Inflammatory macrophage treated with lipopolysaccharide for 4 hours (primary cell): ENCODE results near the gene GUCD1.
"Not testable (repeated sequence)": the region's sequence is repeated elsewhere in the genome, so short reads cannot be mapped to it uniquely, and the experiment has no call there.

Experiments used
- DNase-seq: peaks from one replicate; pipeline ENCODE4 v3.0.0-alpha.2; 2020

The GUCD1 gene

DNA sequence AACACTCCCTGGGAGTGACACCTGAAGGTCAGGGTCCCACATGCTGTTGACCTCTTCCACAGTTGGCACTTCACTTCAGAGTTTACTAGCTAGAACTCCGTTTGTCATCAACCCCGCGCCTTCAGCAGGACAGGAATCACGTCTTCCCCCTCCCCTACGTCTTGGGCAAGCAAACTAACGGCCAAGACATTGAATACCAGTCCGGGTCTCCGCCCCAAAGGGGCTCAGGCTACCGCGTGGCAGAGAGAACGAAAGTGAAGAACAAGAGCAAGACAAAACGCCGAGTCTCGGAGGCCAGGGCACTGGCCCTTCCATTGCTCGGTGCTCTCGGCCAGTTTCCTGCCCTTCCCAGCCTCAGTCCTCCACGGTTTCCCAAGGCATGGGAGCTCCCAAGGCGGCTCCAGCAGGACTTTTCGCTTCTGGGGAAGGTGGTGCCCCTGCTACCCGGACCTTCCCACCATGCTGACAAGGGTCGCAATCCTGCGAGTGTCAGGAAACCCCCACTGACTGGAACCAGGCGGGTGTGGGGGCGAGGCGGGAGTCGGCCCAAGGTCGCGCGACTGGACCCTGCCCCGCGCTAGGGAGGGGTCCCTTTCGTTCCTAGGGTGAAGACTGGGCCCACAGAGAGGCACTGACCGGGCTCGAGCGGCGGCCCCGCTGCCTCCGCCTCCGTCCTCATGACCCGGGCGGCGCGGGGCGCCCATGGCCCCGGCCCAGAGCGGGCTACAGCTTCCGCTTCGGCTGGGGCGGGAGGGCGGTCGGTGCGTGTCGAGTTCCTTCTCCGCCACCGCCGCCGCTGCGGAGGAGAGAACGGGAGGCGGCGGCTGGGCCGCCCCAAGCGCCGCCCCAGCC is at the start of gene GUCD1:
GUCD1 (minus strand) TSS at position 826 of the 852 bp plus-strand sequence; CDS start at position 679, 147 bp downstream.
- peak; percentile 55 for DNase-seq

- DNase-seq = not testable (repeated sequence)
Measured at GRCh38 chr22:24603770-24604629, 49.1 kb upstream of the GUCD1 start.

DNA sequence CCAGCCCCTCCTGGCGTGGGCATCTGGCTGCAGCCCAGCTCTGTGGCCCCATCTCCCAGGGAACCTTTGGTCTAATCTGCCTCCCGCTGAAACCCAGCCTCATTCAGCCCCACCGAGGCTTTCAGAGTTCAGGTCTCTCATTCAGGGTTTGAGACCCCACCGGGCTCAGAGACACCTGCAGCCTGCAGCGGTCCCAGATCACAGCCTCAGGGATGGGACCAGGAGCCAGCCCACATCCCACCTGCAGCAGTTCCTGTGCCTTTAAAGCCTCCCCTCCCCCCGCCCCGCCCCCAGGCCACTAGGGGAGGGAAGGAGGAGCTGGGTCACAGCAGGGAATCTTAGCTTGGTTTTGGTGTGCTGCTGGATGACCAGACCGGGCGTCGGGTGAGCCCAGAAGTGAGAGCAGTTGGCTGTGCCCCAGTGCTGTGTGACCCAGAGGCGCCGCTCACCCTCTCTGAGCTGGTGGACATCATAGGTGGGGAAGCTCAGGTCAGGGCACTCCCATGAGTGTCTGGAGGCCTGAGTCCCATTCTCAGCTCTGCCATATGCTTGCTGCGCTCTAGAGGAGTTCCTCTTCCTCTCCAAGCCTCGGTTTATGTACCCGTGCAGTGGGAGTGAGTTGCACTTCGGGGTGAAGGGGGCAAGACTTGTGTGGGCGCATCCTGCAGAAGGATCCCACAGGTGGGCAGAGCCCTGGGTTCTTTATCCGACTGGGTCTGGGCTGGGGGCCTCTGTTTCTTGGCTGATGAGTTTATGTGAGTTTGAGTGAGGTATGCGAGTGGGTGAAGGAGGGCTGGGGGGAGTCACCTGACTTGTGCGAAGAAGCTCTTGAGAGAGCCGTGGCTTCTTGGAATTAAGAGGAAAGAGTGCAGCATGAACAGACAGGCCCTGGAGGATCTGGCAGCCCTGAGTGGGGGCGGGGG is 48.2 kb upstream of the GUCD1 start, which contains the start of gene GGT1:
GGT1 (plus strand) TSS at position 347 of the 923 bp plus-strand sequence. CDS start 7,889 bp downstream, outside the sequence.
- not testable (repeated sequence) for DNase-seq

DNA sequence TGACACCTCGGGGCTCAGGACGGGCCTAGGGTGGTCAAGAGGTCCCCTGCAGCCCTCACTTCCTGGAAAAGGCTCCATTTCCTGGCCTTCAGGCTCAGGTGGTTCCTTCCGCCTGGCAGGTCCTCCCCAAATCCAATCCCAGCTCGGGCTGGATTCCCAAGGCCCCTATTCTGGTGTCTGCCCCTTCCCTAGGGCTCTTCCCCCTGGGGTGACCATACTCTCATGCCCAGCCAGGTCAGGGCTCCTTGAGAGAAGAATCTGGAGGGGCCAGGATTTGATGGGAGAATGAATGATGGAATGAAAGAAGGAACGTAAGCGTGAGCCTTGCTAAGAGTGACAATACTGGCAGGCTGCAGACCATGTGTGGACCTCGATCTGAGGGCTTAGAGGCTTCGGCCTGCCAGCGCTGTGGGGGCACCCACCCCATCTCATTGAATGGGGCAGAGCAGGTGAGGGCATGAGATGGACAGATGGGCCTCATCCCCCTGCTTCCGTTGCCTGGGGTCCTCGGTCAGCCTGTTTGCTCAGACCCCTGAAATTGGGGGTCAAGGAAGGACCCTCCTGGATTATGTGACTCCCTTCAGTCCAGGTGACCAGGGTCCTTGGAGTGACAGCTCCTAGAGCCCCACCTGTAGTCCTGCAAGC is 47.3 kb upstream of the GUCD1 start:
- DNase-seq = not testable (repeated sequence)

GRCh38 chr22:24601217-24602104 is 46.5 kb upstream of the GUCD1 start:
- DNase-seq = peak; percentile 28

GRCh38 chr22:24599958-24600715 is 45.2 kb upstream of the GUCD1 start:
- not testable (repeated sequence) for DNase-seq

DNA sequence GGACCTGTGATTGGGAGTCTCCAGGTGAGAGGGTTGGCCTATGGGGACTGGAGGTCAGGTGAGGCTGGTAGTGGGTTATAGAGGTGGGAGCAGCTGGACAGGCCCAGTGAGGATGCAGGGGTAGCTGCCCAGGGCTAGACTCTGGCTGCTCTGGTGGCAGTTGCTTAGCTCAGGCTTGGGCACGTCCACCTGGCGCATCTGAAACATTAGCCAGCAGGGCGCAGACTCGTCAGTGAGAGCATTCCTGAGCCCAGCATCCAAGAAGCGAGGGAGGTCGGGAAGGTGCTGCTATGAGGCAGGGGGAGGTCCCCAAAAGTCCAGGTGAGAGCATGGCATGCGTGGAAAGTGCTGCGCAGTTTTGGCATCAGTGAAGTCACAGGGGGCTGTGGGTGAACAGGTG is 44.6 kb upstream of the GUCD1 start:
- DNase-seq = no peak

- not testable (repeated sequence) for DNase-seq
Measured at GRCh38 chr22:24597076-24597475, 42.1 kb upstream of the GUCD1 start.

DNA sequence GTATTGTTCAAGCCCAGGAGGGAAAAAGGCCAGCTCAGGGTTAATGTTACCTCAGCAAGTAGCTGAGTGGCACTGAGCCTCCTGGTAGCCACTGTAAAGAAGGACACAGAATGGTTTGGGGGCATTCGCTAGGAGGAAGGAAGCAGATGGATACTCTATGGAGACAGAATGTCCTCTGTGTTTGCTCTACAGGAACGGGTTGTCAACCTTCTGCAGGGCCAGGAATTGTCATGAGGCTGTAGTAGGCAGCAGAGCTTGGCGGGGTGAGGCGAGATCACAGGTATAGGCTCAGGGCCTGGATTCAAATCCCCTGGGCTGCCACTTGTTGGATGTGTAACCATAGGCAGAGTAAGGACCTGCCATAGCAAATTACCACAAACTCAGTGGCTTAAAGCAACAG is 40.9 kb upstream of the GUCD1 start:
- DNase-seq = no peak

DNA sequence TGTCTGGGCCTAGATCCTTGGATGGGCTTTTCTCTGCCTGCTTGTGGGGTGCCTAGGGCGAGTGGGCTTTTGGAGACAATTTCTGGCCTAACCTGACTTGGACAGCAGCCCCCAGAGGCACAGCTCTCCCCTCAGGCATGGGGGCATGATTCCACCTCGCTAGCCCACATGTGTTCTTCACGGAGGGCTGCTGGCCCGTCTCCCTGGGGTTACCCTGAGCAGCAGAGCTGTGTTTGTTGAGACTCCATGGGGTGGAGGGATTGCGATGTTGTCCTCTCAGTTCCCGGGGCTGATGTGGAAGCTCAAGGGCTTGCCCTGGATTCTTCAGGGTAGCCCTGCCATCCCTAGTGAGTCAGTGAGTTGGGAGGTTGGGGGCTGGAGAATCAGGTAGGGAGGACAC is 40.3 kb upstream of the GUCD1 start:
- no peak for DNase-seq

GRCh38 chr22:24594569-24595120 is 39.7 kb upstream of the GUCD1 start:
- no peak for DNase-seq

- no peak for DNase-seq
Measured at GRCh38 chr22:24593836-24594568, 39.1 kb upstream of the GUCD1 start.

- not testable (repeated sequence) for DNase-seq
Measured at GRCh38 chr22:24593559-24593835, 38.6 kb upstream of the GUCD1 start.

GRCh38 chr22:24592851-24593558 is 38.1 kb upstream of the GUCD1 start, which contains the start of gene LRRC75B:
Gene LRRC75B (minus strand): TSS chr22:24593073. CDS start chr22:24593039, 34 bp downstream.
- DNase-seq = peak; percentile 72

GRCh38 chr22:24592058-24592850 is 37.3 kb upstream of the GUCD1 start:
- no peak for DNase-seq

DNA sequence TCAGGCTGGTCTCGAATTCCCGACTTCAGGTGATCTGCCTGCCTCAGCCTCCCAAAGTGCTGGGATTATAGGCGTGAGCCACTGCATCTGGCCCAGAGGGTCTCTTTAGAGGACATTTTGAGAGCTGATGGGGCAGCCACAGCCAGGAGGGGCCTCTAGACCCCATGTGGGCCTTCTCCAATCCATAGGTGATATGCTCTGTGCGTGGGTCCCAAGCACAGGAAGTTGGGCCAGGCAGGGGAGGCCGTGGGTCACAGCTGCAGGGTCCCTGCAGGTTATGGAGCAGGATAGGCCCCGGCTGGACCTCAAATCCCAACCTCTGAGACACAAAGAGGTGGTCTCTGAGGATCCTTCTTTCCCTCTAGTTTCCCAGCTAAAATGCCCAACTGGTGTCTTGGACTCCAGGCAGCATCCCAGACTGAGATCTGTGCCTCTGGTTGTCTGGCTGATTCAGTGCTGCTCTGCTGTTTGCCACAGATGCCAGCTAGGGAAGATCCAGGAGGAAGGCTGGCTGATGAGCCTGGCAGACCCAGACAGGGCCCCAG is 36.4 kb upstream of the GUCD1 start:
- DNase-seq = no peak

DNA sequence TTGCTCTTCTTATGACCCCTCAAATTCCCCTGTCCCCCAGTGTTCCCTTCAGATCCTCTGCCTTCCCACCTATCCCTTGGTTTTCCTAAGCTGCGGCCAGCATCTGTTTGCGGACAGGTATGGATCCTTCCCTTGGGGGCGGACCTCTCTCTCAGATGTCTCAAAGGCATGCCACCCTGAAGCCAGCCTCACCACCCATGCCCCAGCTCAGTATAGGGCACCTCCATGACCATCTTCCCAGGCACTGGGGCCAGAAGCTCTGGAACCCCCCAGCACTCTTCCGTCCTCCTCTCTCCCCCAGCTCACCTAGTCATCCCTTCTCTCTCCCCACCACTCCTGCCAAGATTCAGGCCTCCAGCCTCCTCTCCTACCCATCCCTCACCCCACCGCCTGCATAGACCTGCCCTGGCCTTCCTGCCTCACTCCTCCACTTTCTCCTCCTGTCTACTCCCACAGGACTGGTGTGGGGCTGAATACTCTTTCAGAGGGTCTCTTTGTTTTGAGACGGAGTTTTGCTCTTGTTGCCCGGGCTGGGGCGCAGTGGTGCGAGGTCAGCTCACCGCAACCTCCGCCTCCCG is 35.7 kb upstream of the GUCD1 start:
- DNase-seq = no peak
